Gastroesophageal sphincter (tissue), 4 donors: ENCODE results near the gene ISG20. TPM values are rescaled to one million over a fixed set of nuclear protein-coding genes. Genes with fewer than 3 reads are reported as not detected.

Source experiments
- ATAC-seq: fragments of 150-250 bp; one replicate; pipeline ENCODE4 v1.9.1; 2016; ENCODE audit warnings: mild to moderate bottlenecking, moderate library complexity
- H3K27ac ChIP-seq, 4 donors: fragments of 200-600 bp; sonication (generic) in 3 of 4; 1 replicate in 3 of 4; 2 replicates in 1 of 4; pipeline ENCODE4 v1.5.1; 2016 to 2019
- H3K27me3 ChIP-seq: fragments of 200-600 bp; sonication (generic); one replicate; pipeline ENCODE4 v1.5.1; 2019
- H3K36me3 ChIP-seq, 2 donors: fragments of 200-600 bp; sonication (generic); one replicate each; pipeline ENCODE4 v1.5.1; 2019; ENCODE audit warnings: control low read depth in 1 of 2
- H3K4me1 ChIP-seq, 3 donors: fragments of 200-600 bp; sonication (generic); 1 replicate in 2 of 3; 2 replicates in 1 of 3; pipeline ENCODE4 v1.5.1; 2016 to 2019; ENCODE audit warnings: control low read depth in 2 of 3
- H3K4me3 ChIP-seq, 2 donors: fragments of 200-600 bp; sonication (generic); one replicate each; pipeline ENCODE4 v1.5.1; 2019; ENCODE audit warnings: mild to moderate bottlenecking in 1 of 2, moderate library complexity in 1 of 2
- H3K9me3 ChIP-seq, 3 donors: fragments of 200-600 bp; sonication (generic); one replicate each; pipeline ENCODE4 v1.5.1; 2017 to 2019; ENCODE audit warnings: control low read depth in 2 of 3
- CTCF ChIP-seq, 4 experiments: fragments of 200-600 bp in 2 of 4; fragments of 450-650 bp in 2 of 4; sonication (generic) in 1 of 4; IDR thresholded peaks; one replicate each; pipeline ENCODE4 v1.5.1; 2017 to 2019; ENCODE audit warnings: antibody characterized with exemption in 4 of 4, mild to moderate bottlenecking in 2 of 4, moderate library complexity in 2 of 4
- EP300 ChIP-seq: sonication (generic); formaldehyde crosslinking; IDR thresholded peaks from one replicate; pipeline ENCODE4 v1.6.1; 2017; ENCODE audit warnings: antibody characterized with exemption, mild to moderate bottlenecking
- POLR2A ChIP-seq, 2 donors: fragments of 450-650 bp; IDR thresholded peaks; one replicate each; pipeline ENCODE4 v1.6.1; 2017; ENCODE audit warnings: antibody characterized with exemption in 2 of 2, mild to moderate bottlenecking in 2 of 2, moderate library complexity in 1 of 2
- POLR2AphosphoS5 ChIP-seq: sonication (generic); formaldehyde crosslinking; IDR thresholded peaks from one replicate; pipeline ENCODE4 v1.6.1; 2017; ENCODE audit warnings: antibody characterized with exemption
- WGBS, 2 donors: methylation state at CpG; one replicate each; pipeline ENCODE4 v1.1.5; 2018; ENCODE audit warnings: low coverage in 1 of 2; 5-methylcytosine and 5-hydroxymethylcytosine counted together
- total RNA-seq, 4 donors: library from RNA; depleted of rRNA; stranded (reverse); fragments of >200 nt; gene quantifications; one replicate each; pipeline ENCODE4 v1.1.0, GENCODE V29; 2016

Gene ISG20
- total RNA-seq, 4 donors from 2014 or later, result 2.5 to 8.7 (median 5.9) TPM

- WGBS, 2 donors, result 88 to 92% methylated on average over 1 to 2 of the region's 13 CpGs
- H3K27me3 ChIP-seq, result peaks cover 18% of the 10 kb centered on the region
- H3K27ac ChIP-seq, result no peak overlapping the region
- H3K9me3 ChIP-seq, result no peaks in the 10 kb centered on the region
- peaks cover 0 to 27% (median 0%) of the 10 kb centered on the region in 3 donors for H3K4me1 ChIP-seq
- no peaks in the 10 kb centered on the region for H3K36me3 ChIP-seq
- no peak overlapping the region for H3K4me3 ChIP-seq
- no peak for TF ChIP-seq POLR2AphosphoS5
- TF ChIP-seq CTCF (IDR thresholded peaks at IDR 0.05), result no peak
- TF ChIP-seq POLR2A (IDR thresholded peaks at IDR 0.05), result no peak
- TF ChIP-seq EP300, result no peak
- no peak for ATAC-seq
Observed at GRCh38 chr15:88653200-88654064, 14.6 kb downstream of the ISG20 start.

GRCh38 chr15:88654430-88655102 is 15.8 kb downstream of the ISG20 start:
- no peak overlapping the region for H3K27ac ChIP-seq
- H3K4me1 ChIP-seq, result peaks cover 0 to 21% (median 0%) of the 10 kb centered on the region in 3 donors
- no peak for ATAC-seq
- peaks cover 24% of the 10 kb centered on the region for H3K27me3 ChIP-seq
- H3K4me3 ChIP-seq, result no peak overlapping the region
- no peaks in the 10 kb centered on the region for H3K36me3 ChIP-seq
- 89 to 94% methylated on average over 10 to 16 of the region's 18 CpGs for WGBS, 2 donors
- no peak for TF ChIP-seq POLR2AphosphoS5
- no peak for TF ChIP-seq CTCF (IDR thresholded peaks at IDR 0.05)
- TF ChIP-seq EP300, result no peak
- H3K9me3 ChIP-seq, result no peaks in the 10 kb centered on the region

DNA sequence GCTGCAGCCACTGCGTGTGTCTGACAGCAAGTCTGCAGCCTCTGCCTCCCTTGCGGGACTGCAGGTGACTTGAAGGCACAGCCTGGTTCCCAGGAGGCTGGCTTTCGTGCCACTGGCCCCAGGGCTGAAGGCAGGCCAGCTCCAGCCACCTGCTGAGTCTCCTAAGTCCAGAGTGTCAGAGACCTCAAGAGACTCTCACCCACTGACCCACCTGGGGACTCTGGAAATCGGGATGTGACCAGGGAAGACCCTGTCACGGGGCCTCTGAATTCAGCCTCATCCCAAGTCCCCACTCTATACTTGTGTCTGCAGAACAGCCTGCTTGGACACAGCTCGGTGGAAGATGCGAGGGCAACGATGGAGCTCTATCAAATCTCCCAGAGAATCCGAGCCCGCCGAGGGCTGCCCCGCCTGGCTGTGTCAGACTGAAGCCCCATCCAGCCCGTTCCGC is 16.3 kb downstream of the ISG20 start:
- no peak for ATAC-seq
- Histone ChIP-seq H3K36me3 (no peaks in the 10 kb centered on the region), H3K27ac (no peak overlapping the region), H3K27me3 (peaks cover 24% of the 10 kb centered on the region), H3K4me3 (no peak overlapping the region), H3K9me3 (no peaks in the 10 kb centered on the region), H3K4me1 (peaks cover 0 to 20% (median 0%) of the 10 kb centered on the region in 3 donors)
- TF ChIP-seq EP300 (no peak), POLR2A (IDR thresholded peaks at IDR 0.05) (no peak), CTCF (IDR thresholded peaks at IDR 0.05) (no peak), POLR2AphosphoS5 (no peak)
- 80 to 90% methylated on average over 1 to 5 of the region's 14 CpGs for WGBS, 2 donors

- H3K36me3 ChIP-seq, result no peaks in the 10 kb centered on the region
- no peak overlapping the region for H3K4me3 ChIP-seq
- peaks cover 24% of the 10 kb centered on the region for H3K27me3 ChIP-seq
- no peaks in the 10 kb centered on the region for H3K9me3 ChIP-seq
- ATAC-seq, result no peak
- TF ChIP-seq POLR2A (IDR thresholded peaks at IDR 0.05) (no peak), POLR2AphosphoS5 (no peak)
- 88 to 89% methylated on average over 7 to 8 of the region's 8 CpGs for WGBS, 2 donors
- no peak overlapping the region for H3K27ac ChIP-seq
- H3K4me1 ChIP-seq, result peaks cover 0 to 20% (median 0%) of the 10 kb centered on the region in 3 donors
Observed at GRCh38 chr15:88655800-88656488, 17.1 kb downstream of the ISG20 start.

DNA sequence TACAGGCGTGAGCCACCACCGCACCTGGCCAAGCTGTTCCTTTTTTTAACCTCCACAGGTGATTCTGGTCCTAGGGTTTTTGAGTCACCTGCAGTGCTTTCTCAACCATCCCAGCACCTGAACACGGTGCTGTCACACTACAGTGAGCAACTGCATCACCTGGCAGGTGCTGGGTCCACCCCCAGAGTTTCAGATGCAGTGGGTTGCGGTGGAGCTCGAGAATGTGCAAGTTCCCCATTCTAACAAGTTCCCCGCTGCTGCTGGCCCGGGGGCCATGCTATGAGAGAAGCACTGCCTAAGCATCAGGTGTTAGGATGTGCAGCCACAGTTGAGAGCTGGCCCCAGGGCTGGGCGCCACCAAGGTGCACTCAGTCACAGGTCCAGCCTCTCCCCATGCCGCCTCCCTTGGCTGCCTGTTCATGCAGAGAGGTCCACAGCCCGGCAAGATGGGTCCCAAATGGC is 18.0 kb downstream of the ISG20 start:
- Histone ChIP-seq H3K36me3 (no peaks in the 10 kb centered on the region), H3K27ac (no peak overlapping the region), H3K4me1 (peaks cover 0 to 20% (median 0%) of the 10 kb centered on the region in 3 donors), H3K4me3 (no peak overlapping the region), H3K27me3 (peaks cover 24% of the 10 kb centered on the region), H3K9me3 (no peaks in the 10 kb centered on the region)
- no peak for ATAC-seq
- TF ChIP-seq EP300 (no peak), POLR2A (IDR thresholded peaks at IDR 0.05) (no peak), POLR2AphosphoS5 (no peak), CTCF (IDR thresholded peaks at IDR 0.05) (no peak)
- WGBS, 2 donors, result 100% methylated on average over 2 of the region's 10 CpGs; no CpG with 5 or more reads in 1 of the 2 donors
